GM23338 (cell line): ENCODE measurements around the gene PCDHA3.

Experiments used
- CREB1 ChIP-seq: fragments of 250-450 bp; sonication (Bioruptor Pico); IDR thresholded peaks from 2 replicates; pipeline ENCODE4 v1.5.0; 2020; ENCODE audit warnings: low read depth, mild to moderate bottlenecking, moderate library complexity
- CTCF ChIP-seq, 2 experiments: fragments of 200-600 bp in 1 of 2; sonication (generic) in 1 of 2; conservative IDR thresholded peaks; 2 replicates each; pipeline versions ENCODE4 v1.5.1 to v1.6.1; 2016 to 2017; ENCODE audit warnings: antibody characterized with exemption in 2 of 2, low read depth in 2 of 2, mild to moderate bottlenecking in 2 of 2, moderate library complexity in 1 of 2
- EZH2 ChIP-seq: fragments of 200-600 bp; sonication (generic); IDR thresholded peaks from one replicate; pipeline ENCODE4 v1.8.0; 2017; ENCODE audit warnings: antibody characterized with exemption, mild to moderate bottlenecking, low read depth; ENCODE audit not compliant: unreplicated experiment
- EZH2phosphoT487 ChIP-seq: fragments of 200-600 bp; sonication (generic); IDR thresholded peaks from one replicate; pipeline ENCODE4 v1.8.1; 2018; ENCODE audit warnings: antibody characterized with exemption; ENCODE audit not compliant: unreplicated experiment
- POLR2AphosphoS5 ChIP-seq: IDR thresholded peaks from 2 replicates; pipeline ENCODE4 v1.6.1; 2016; ENCODE audit warnings: antibody characterized with exemption, low read depth
- REST ChIP-seq: IDR thresholded peaks from one replicate; pipeline ENCODE4 v1.6.1; 2018; ENCODE audit warnings: antibody characterized with exemption; ENCODE audit not compliant: unreplicated experiment
- ZNF114 ChIP-seq: fragments of 250-450 bp; sonication (Bioruptor Pico); IDR thresholded peaks from 2 replicates; pipeline ENCODE4 v1.5.0; 2020; ENCODE audit warnings: mild to moderate bottlenecking, moderate library complexity

GRCh38 chr5:140802781-140803271, 2.0 kb downstream of the PCDHA3 start:
- TF ChIP-seq ZNF114 (CRISPR knock-in tag) (no peak), EZH2 (no peak), CTCF (conservative IDR thresholded peaks at IDR 0.05; ENCODE audit: low read depth in 2 of 2) (no peak), REST (no peak), CREB1 (no peak), POLR2AphosphoS5 (no peak), EZH2phosphoT487 (no peak)
